GM12878 (cell line): ENCODE data around the gene KCNAB3. TPM values are rescaled to one million over a fixed set of nuclear protein-coding genes. Genes with fewer than 3 reads are reported as not detected.

Experiments
- ATF7 ChIP-seq: fragments of 450-650 bp; IDR thresholded peaks from 2 replicates; pipeline ENCODE4 v1.6.1; 2016; ENCODE audit warnings: low read depth, mild to moderate bottlenecking
- CREM ChIP-seq: IDR thresholded peaks from 2 replicates; pipeline ENCODE4 v1.6.1; 2014; ENCODE audit warnings: antibody characterized with exemption, low read depth
- EP300 ChIP-seq, 2 experiments: fragments of 150-350 bp in 1 of 2; IDR thresholded peaks; 2 replicates each; pipeline ENCODE4 v1.6.1; 2011 to 2012; ENCODE audit warnings: low read depth in 2 of 2, low read length in 2 of 2, borderline replicate concordance in 1 of 2, improper control_type of control experiment in 1 of 2, inconsistent platforms in 1 of 2; ENCODE audit not compliant: control insufficient read depth in 1 of 2
- HDAC2 ChIP-seq: fragments of 200-600 bp; sonication (generic); IDR thresholded peaks from 2 replicates; pipeline ENCODE4 v1.6.1; 2017
- HDGF ChIP-seq: fragments of 450-650 bp; IDR thresholded peaks from 2 replicates; pipeline ENCODE4 v1.6.1; 2016; ENCODE audit warnings: antibody characterized with exemption
- MTA2 ChIP-seq: fragments of 450-650 bp; IDR thresholded peaks from 2 replicates; pipeline ENCODE4 v1.6.1; 2016; ENCODE audit warnings: low read depth, mild to moderate bottlenecking, moderate library complexity
- NFYB ChIP-seq: IDR thresholded peaks from 2 replicates; pipeline ENCODE4 v1.6.1; 2011; ENCODE audit warnings: low read depth, mild to moderate bottlenecking, low read length, improper control_type of control experiment, moderate library complexity; ENCODE audit not compliant: insufficient read depth
- POLR2AphosphoS5 ChIP-seq: IDR thresholded peaks from 2 replicates; pipeline ENCODE4 v1.6.1; 2011; ENCODE audit warnings: mild to moderate bottlenecking, low read length, inconsistent platforms
- RBBP5 ChIP-seq: fragments of 200-600 bp; sonication (generic); conservative IDR thresholded peaks from 2 replicates; pipeline ENCODE4 v1.6.1; 2016
- REST ChIP-seq: IDR thresholded peaks from 2 replicates; pipeline ENCODE4 v1.6.1; 2012; ENCODE audit warnings: mild to moderate bottlenecking, low read depth, low read length
- RUNX3 ChIP-seq: IDR thresholded peaks from 2 replicates; pipeline ENCODE4 v1.6.1; 2012; ENCODE audit warnings: low read length, inconsistent platforms
- SIX5 ChIP-seq: IDR thresholded peaks from 2 replicates; pipeline ENCODE4 v1.6.1; 2011; ENCODE audit warnings: mild to moderate bottlenecking, low read depth, low read length, moderate library complexity; ENCODE audit not compliant: severe bottlenecking
- SP1 ChIP-seq: IDR thresholded peaks from one replicate; pipeline ENCODE4 v1.6.1; 2011; ENCODE audit warnings: low read depth, low read length
- SUZ12 ChIP-seq: fragments of 200-600 bp; sonication (generic); IDR thresholded peaks from one replicate; pipeline ENCODE4 v1.6.1; 2018; ENCODE audit warnings: antibody characterized with exemption, mild to moderate bottlenecking; ENCODE audit not compliant: unreplicated experiment
- TCF3 ChIP-seq: IDR thresholded peaks from 2 replicates; pipeline ENCODE4 v1.6.1; 2012; ENCODE audit warnings: low read depth, mild to moderate bottlenecking, low read length, borderline replicate concordance; ENCODE audit not compliant: insufficient read depth
- TCF7 ChIP-seq: IDR thresholded peaks from 2 replicates; pipeline ENCODE4 v1.6.1; 2014; ENCODE audit warnings: antibody characterized with exemption, borderline replicate concordance
- YBX1 ChIP-seq: fragments of 450-650 bp; IDR thresholded peaks from 2 replicates; pipeline ENCODE4 v1.6.1; 2016; ENCODE audit warnings: antibody characterized with exemption
- ZNF24 ChIP-seq: fragments of 450-650 bp; IDR thresholded peaks from 2 replicates; pipeline ENCODE4 v1.6.1; 2017; ENCODE audit warnings: antibody characterized with exemption, mild to moderate bottlenecking
- ZNF384 ChIP-seq: IDR thresholded peaks from 2 replicates; pipeline ENCODE4 v1.6.1; 2012; ENCODE audit warnings: low read depth, mild to moderate bottlenecking, low read length, improper control_type of control experiment, borderline replicate concordance
- ZSCAN29 ChIP-seq: fragments of 450-650 bp; IDR thresholded peaks from 2 replicates; pipeline ENCODE4 v1.6.1; 2017; ENCODE audit warnings: mild to moderate bottlenecking, moderate library complexity
- polyA plus RNA-seq, 11 experiments: library from polyadenylated mRNA; depleted of rRNA in 4 of 11; unstranded in 6 of 11; stranded (reverse) in 5 of 11; fragments of >200 nt; fragmentation: Nextera tagmentation in 4 of 11; fragmentation: Illumina TruSeq in 1 of 11; extraction: Ambion mirVana in 4 of 11; extraction: Trizol in 1 of 11; gene quantifications; 1 replicate in 1 of 11; 2 replicates in 10 of 11; pipeline versions ENCODE4 v1.2.1 to v1.2.3, GENCODE V29; 2011 to 2016; ENCODE audit warnings: inconsistent platforms in 2 of 11, missing spikeins in 2 of 11, low read depth in 1 of 11
- total RNA-seq, 4 experiments: library from RNA; depleted of rRNA in 3 of 4; stranded (reverse); fragments of >200 nt in 3 of 4; fragmentation: Illumina TruSeq in 1 of 4; extraction: Trizol in 1 of 4; gene quantifications; 2 replicates each; pipeline versions ENCODE4 v1.2.1 to v1.2.3, GENCODE V29; 2013 to 2021
- TF ChIP-seq, protein P1 (sequence below): fragments of 450-650 bp; formaldehyde crosslinking; IDR thresholded peaks from 2 replicates; pipeline ENCODE4 v1.4.0; 2022; ENCODE audit warnings: mild to moderate bottlenecking, moderate library complexity
- TF ChIP-seq, protein P2 (sequence below): IDR thresholded peaks from 2 replicates; pipeline ENCODE4 v1.6.1; 2012; ENCODE audit warnings: low read depth, low read length, improper control_type of control experiment
- TF ChIP-seq, protein P3 (sequence below): IDR thresholded peaks from 2 replicates; pipeline ENCODE4 v1.6.1; 2012; ENCODE audit warnings: low read depth, low read length, improper control_type of control experiment

The KCNAB3 gene
- total and polyA plus RNA-seq, 10 of the 15 experiments (the other 5 are each of a cell fraction or from before 2014, with no cell fraction given), result 0.22 to 7.9 (median 1.8) TPM

- no peak for TF ChIP-seq MTA2
- TF ChIP-seq SIX5, result no peak
- TF ChIP-seq, protein P1, sequence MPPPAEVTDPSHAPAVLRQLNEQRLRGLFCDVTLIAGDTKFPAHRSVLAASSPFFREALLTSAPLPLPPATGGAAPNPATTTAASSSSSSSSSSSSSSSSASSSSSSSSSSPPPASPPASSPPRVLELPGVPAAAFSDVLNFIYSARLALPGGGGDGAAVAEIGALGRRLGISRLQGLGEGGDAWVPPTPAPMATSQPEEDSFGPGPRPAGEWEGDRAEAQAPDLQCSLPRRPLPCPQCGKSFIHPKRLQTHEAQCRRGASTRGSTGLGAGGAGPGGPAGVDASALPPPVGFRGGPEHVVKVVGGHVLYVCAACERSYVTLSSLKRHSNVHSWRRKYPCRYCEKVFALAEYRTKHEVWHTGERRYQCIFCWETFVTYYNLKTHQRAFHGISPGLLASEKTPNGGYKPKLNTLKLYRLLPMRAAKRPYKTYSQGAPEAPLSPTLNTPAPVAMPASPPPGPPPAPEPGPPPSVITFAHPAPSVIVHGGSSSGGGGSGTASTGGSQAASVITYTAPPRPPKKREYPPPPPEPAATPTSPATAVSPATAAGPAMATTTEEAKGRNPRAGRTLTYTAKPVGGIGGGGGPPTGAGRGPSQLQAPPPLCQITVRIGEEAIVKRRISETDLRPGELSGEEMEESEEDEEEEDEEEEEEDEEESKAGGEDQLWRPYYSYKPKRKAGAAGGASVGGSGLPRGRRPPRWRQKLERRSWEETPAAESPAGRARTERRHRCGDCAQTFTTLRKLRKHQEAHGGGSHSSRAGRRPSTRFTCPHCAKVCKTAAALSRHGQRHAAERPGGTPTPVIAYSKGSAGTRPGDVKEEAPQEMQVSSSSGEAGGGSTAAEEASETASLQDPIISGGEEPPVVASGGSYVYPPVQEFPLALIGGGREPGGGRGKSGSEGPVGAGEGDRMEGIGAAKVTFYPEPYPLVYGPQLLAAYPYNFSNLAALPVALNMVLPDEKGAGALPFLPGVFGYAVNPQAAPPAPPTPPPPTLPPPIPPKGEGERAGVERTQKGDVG, result 0 out of 2 replicates have a peak, but pooled peaks have one; percentile 64
- TF ChIP-seq ZNF384, result no peak
- no peak for TF ChIP-seq ATF7
- no peak for TF ChIP-seq REST
- TF ChIP-seq ZSCAN29, result 0 out of 2 replicates have a peak, but pooled peaks have one; percentile 30
- peak; percentile 67; the same call in 1 of the 2 replicates for TF ChIP-seq NFYB
- no peak for TF ChIP-seq YBX1
- no peak for TF ChIP-seq TCF7
- no peak for TF ChIP-seq HDAC2
- TF ChIP-seq SP1, result no peak
- TF ChIP-seq, protein P2, sequence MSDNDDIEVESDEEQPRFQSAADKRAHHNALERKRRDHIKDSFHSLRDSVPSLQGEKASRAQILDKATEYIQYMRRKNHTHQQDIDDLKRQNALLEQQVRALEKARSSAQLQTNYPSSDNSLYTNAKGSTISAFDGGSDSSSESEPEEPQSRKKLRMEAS, result peak; percentile 97
- TF ChIP-seq RUNX3, result peak; percentile 62
- no peak for TF ChIP-seq SUZ12
- TF ChIP-seq, protein P3, sequence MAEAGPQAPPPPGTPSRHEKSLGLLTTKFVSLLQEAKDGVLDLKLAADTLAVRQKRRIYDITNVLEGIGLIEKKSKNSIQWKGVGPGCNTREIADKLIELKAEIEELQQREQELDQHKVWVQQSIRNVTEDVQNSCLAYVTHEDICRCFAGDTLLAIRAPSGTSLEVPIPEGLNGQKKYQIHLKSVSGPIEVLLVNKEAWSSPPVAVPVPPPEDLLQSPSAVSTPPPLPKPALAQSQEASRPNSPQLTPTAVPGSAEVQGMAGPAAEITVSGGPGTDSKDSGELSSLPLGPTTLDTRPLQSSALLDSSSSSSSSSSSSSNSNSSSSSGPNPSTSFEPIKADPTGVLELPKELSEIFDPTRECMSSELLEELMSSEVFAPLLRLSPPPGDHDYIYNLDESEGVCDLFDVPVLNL, result no peak
- TF ChIP-seq EP300 (IDR thresholded peaks at IDR 0.05; ENCODE audit: borderline replicate concordance in 1 of 2, control insufficient read depth in 1 of 2, low read depth in 2 of 2, low read length in 2 of 2), result no peak
- no peak for TF ChIP-seq CREM
- no peak for TF ChIP-seq RBBP5
- no peak for TF ChIP-seq ZNF24
- TF ChIP-seq POLR2AphosphoS5, result no peak
- peak; percentile 57; the same call in 1 of the 2 replicates for TF ChIP-seq HDGF
- TF ChIP-seq TCF3, result peak; percentile 61; the same call in 1 of the 2 replicates
Measured at GRCh38 chr17:7915611-7916384, 13.9 kb downstream of the KCNAB3 start, which contains the start of gene RNF227 (continued).
